CD14-positive monocyte (primary cell): ENCODE measurements around the gene CHRNB1. TPM values are rescaled to one million over a fixed set of nuclear protein-coding genes. Genes with fewer than 3 reads are reported as not detected.

Experiments used
- DNase-seq, 3 donors: peaks; one replicate each; pipeline ENCODE4 v3.0.0-alpha.2; 2011 to 2022
- H2AFZ ChIP-seq: 2 replicates; pipeline ENCODE4 v1.6.0; 2012; ENCODE audit warnings: mild to moderate bottlenecking, low read depth, low read length, inconsistent platforms; ENCODE audit not compliant: insufficient read depth, poor library complexity, severe bottlenecking
- H3K27ac ChIP-seq, 2 donors: 1 replicate in 1 of 2; 2 replicates in 1 of 2; pipeline ENCODE4 v1.5.1; 2012 to 2013; ENCODE audit warnings: low read length in 2 of 2, control low read depth in 1 of 2, inconsistent platforms in 1 of 2, low read depth in 1 of 2, mild to moderate bottlenecking in 1 of 2
- H3K27me3 ChIP-seq, 2 donors: one replicate each; pipeline versions ENCODE4 v1.6.0 to v1.6.1; 2011 to 2013; ENCODE audit warnings: low read length in 2 of 2; ENCODE audit not compliant: control insufficient read depth in 2 of 2, insufficient read depth in 2 of 2
- H3K36me3 ChIP-seq, 2 donors: replicated peaks in 1 of 2; 1 replicate in 1 of 2; 2 replicates in 1 of 2; pipeline versions ENCODE4 v1.5.1 to v1.6.1; 2012 to 2013; ENCODE audit warnings: low read length in 2 of 2, control low read depth in 1 of 2, inconsistent platforms in 1 of 2, mild to moderate bottlenecking in 1 of 2; ENCODE audit not compliant: insufficient read depth in 2 of 2, control insufficient read depth in 1 of 2
- H3K4me1 ChIP-seq, 2 donors: 1 replicate in 1 of 2; 2 replicates in 1 of 2; pipeline versions ENCODE4 v1.5.1 to v1.6.1; 2012 to 2013; ENCODE audit warnings: low read length in 2 of 2, control low read depth in 1 of 2, inconsistent platforms in 1 of 2, mild to moderate bottlenecking in 1 of 2, moderate library complexity in 1 of 2; ENCODE audit not compliant: insufficient read depth in 2 of 2, control insufficient read depth in 1 of 2
- H3K4me2 ChIP-seq: replicated peaks from 2 replicates; pipeline ENCODE3; 2012; ENCODE audit warnings: low read length, moderate library complexity, mild to moderate bottlenecking; ENCODE audit not compliant: poor library complexity, severe bottlenecking; ENCODE audit errors: extremely low read depth
- H3K4me3 ChIP-seq, 3 experiments: fragments of 200-600 bp in 1 of 3; sonication (generic) in 1 of 3; replicated peaks in 1 of 3; 1 replicate in 2 of 3; 2 replicates in 1 of 3; pipeline ENCODE4 v1.5.1; 2011 to 2013; ENCODE audit warnings: low read length in 3 of 3, mild to moderate bottlenecking in 3 of 3, control low read depth in 2 of 3, low read depth in 2 of 3, inconsistent platforms in 1 of 3, moderate library complexity in 1 of 3
- H3K79me2 ChIP-seq: 2 replicates; pipeline ENCODE4 v1.6.0; 2012; ENCODE audit warnings: mild to moderate bottlenecking, control low read depth, inconsistent platforms, low read length, moderate library complexity; ENCODE audit not compliant: insufficient read depth
- H3K9ac ChIP-seq: 2 replicates; pipeline ENCODE4 v1.6.0; 2017; ENCODE audit warnings: low read length, mild to moderate bottlenecking; ENCODE audit not compliant: insufficient read depth, poor library complexity, severe bottlenecking
- H3K9me3 ChIP-seq, 2 donors: replicated peaks in 1 of 2; 1 replicate in 1 of 2; 2 replicates in 1 of 2; pipeline versions ENCODE4 v1.5.1 to v1.6.1; 2012 to 2013; ENCODE audit warnings: low read length in 2 of 2, control low read depth in 1 of 2; ENCODE audit not compliant: control insufficient read depth in 1 of 2, insufficient read depth in 1 of 2
- H4K20me1 ChIP-seq: 2 replicates; pipeline ENCODE4 v1.6.0; 2012; ENCODE audit warnings: mild to moderate bottlenecking, low read length, control low read depth, moderate library complexity; ENCODE audit not compliant: insufficient read depth
- H3K27ac Mint-ChIP-seq, 7 donors: one replicate each; pipeline ENCODE4 v1.8.0; 2020; ENCODE audit warnings: mild to moderate bottlenecking in 7 of 7, mixed read lengths in 7 of 7, moderate library complexity in 6 of 7, inconsistent platforms in 2 of 7
- H3K27me3 Mint-ChIP-seq, 3 donors: one replicate each; pipeline ENCODE4 v1.8.0; 2021 to 2022; ENCODE audit warnings: low read depth in 3 of 3, mild to moderate bottlenecking in 3 of 3, mixed read lengths in 3 of 3, moderate library complexity in 3 of 3, inconsistent platforms in 1 of 3
- H3K36me3 Mint-ChIP-seq, 2 donors: one replicate each; pipeline ENCODE4 v1.8.0; 2020; ENCODE audit warnings: mixed read lengths in 2 of 2, inconsistent platforms in 1 of 2, mild to moderate bottlenecking in 1 of 2
- H3K4me1 Mint-ChIP-seq: one replicate; pipeline ENCODE4 v1.8.0; 2020; ENCODE audit warnings: mild to moderate bottlenecking, mixed read lengths
- H3K4me3 Mint-ChIP-seq, 2 donors: one replicate each; pipeline ENCODE4 v1.8.0; 2020; ENCODE audit warnings: mild to moderate bottlenecking in 2 of 2, mixed read lengths in 2 of 2, moderate library complexity in 1 of 2
- H3K9me3 Mint-ChIP-seq, 7 donors: one replicate each; pipeline ENCODE4 v1.8.0; 2020 to 2022; ENCODE audit warnings: mixed read lengths in 7 of 7, mild to moderate bottlenecking in 6 of 7, moderate library complexity in 6 of 7, inconsistent platforms in 2 of 7
- CTCF ChIP-seq: fragments of 200-600 bp; IDR thresholded peaks from one replicate; pipeline ENCODE4 v1.8.0; 2022; ENCODE audit warnings: antibody characterized with exemption, mild to moderate bottlenecking
- WGBS: methylation state at CpG from one replicate; pipeline ENCODE4 v1.1.5; 2013; ENCODE audit warnings: missing lambda C conversion rate; ENCODE audit not compliant: insufficient coverage; 5-methylcytosine and 5-hydroxymethylcytosine counted together
- intact Hi-C, 2 donors: fragments of 100-400 bp; cut with micrococcal nuclease; formaldehyde crosslinking; loops; one replicate each; pipeline versions ENCODE4 v1.15.0 to v1.15.1; 2023
- polyA plus RNA-seq, 3 donors: library from polyadenylated mRNA; depleted of rRNA in 1 of 3; unstranded in 2 of 3; stranded (reverse) in 1 of 3; fragments of 300-500 nt in 2 of 3; fragments of >200 nt in 1 of 3; fragmentation: Illumina TruSeq in 2 of 3; gene quantifications; 1 replicate in 2 of 3; 2 replicates in 1 of 3; pipeline ENCODE4 v1.2.3, GENCODE V29; 2012 to 2021

Gene CHRNB1
- polyA plus RNA-seq, 3 donors, result 9.3 to 15.7 (median 14.7) TPM

DNA sequence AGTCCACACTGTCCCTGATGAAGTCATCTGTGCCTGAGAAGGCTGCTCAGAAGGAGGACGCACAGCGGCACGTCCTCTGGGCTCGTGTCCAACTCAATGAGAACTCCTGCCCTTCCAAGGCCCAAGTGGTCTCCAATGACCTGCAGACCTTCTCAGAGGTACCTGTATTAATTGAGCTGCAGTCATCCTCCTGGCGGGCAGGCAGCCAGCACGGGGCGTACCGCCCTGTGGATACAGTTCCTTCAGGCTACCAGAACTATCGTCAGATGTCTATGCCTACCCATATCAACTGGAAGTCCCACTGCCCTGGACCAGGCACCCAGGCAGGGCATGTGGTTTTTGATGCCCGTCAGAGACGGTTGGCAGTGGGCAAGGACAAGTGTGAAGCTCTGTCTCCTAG, 12.6 kb upstream of the CHRNB1 start:
- DNase-seq, result no peak
- H3K4me1 Mint-ChIP-seq, result peaks cover 18% of the 10 kb centered on the region
- no peaks in the 10 kb centered on the region for H3K36me3 Mint-ChIP-seq
- WGBS, result 94% methylated on average over 10 of the region's 11 CpGs
- no peak overlapping the region for H3K9ac ChIP-seq
- H3K27me3 Mint-ChIP-seq, result peaks cover 0 to 2% (median 0%) of the 10 kb centered on the region in 3 donors
- no peaks in the 10 kb centered on the region for H3K27me3 ChIP-seq
- no peaks in the 10 kb centered on the region for H3K9me3 ChIP-seq
- H4K20me1 ChIP-seq, result peaks cover 10% of the 10 kb centered on the region
- peak overlapping the region in 1 of 7 donors; percentile 45 for H3K27ac Mint-ChIP-seq
- peaks cover 8% of the 10 kb centered on the region for H3K79me2 ChIP-seq
- H3K4me2 ChIP-seq, result no peak overlapping the region
- H3K4me1 ChIP-seq, result peaks cover 20 to 22% of the 10 kb centered on the region in 2 donors
- intact Hi-C loops, result loop anchor here in 1 of 2 donors (5.0 to 10.0 kb wide), 3 partner anchors 45 to 253 kb away; partner anchors contain the start of genes SENP3, TP53 and WRAP53
- H3K27ac ChIP-seq, result no peak overlapping the region
- no peak overlapping the region for H3K4me3 Mint-ChIP-seq
- H2AFZ ChIP-seq, result no peak overlapping the region
- H3K4me3 ChIP-seq, result no peak overlapping the region
- H3K9me3 Mint-ChIP-seq, result no peaks in the 10 kb centered on the region
- no peak for TF ChIP-seq CTCF
- no peaks in the 10 kb centered on the region for H3K36me3 ChIP-seq

DNA sequence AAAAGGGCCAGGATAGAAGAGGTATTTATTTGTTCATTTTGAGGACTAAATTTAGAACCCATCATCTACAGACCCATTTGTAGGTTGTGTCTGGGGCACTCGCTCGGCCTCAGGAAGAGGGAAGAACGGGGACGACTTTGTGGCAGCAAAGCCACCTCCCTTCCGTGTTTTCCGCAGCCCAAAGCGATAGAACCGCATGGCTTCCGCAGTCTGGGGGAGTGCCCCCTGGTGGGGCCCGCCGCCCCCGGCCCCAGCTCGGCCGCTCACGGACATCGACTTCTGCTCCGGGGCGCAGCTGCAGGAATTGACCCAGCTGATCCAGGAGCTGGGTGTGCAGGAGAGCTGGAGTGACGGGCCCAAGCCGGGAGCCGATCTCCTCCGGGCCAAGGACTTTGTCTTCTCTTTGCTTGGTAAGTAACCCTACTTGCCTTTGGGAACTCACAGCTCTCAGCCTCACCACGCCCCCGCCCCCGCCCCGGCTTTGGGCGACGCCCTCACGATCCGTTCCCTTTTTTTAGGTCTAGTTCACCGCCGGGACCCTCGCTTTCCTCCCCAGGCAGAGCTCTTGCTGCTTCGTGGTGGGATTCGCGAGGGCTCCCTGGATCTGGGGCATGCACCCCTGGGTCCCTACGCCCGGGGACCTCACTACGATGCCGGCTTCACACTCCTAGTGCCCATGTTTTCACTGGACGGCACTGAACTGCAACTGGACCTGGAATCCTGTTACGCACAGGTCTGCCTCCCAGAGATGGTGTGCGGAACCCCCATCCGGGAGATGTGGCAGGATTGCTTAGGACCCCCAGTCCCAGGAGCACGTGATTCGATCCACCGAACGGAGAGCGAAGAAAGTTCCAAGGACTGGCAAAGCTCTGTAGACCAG, 8.9 kb upstream of the CHRNB1 start:
- TF ChIP-seq CTCF, result peak; percentile 16
- Mint-ChIP-seq H3K4me1 (peaks cover 50% of the 10 kb centered on the region), H3K27me3 (peaks cover 28 to 38% (median 30%) of the 10 kb centered on the region in 3 donors), H3K36me3 (peaks cover 10 to 12% of the 10 kb centered on the region in 2 donors), H3K9me3 (peaks cover 0 to 14% (median 8%) of the 10 kb centered on the region in 7 donors), H3K27ac (peak overlapping the region; percentile 90 to 97 (median 94)), H3K4me3 (peak overlapping the region; percentile 86 to 94)
- peaks cover 53 to 57% of the 10 kb centered on the region in 2 donors for H3K4me1 ChIP-seq
- H3K9me3 ChIP-seq, result peaks cover 0 to 14% of the 10 kb centered on the region in 2 donors
- H3K4me3 ChIP-seq, result peak overlapping the region; percentile 77 to 95 (median 86)
- WGBS, result 10% methylated on average over 48 of the region's 49 CpGs
- H3K27ac ChIP-seq, result peak overlapping the region; percentile 79 to 89
- H2AFZ ChIP-seq, result peak overlapping the region; percentile 82
- H3K27me3 ChIP-seq, result peaks cover 19 to 25% of the 10 kb centered on the region in 2 donors
- H3K79me2 ChIP-seq, result peaks cover 8% of the 10 kb centered on the region
- H3K4me2 ChIP-seq, result peak overlapping the region; percentile 99
- H4K20me1 ChIP-seq, result peaks cover 29% of the 10 kb centered on the region
- H3K36me3 ChIP-seq, result no peaks in the 10 kb centered on the region
- intact Hi-C loops, result loop anchor here (1.0 to 10.0 kb wide), 7 partner anchors 32 to 249 kb away; partner anchors contain the start of genes POLR2A (in 2 of the 2), SENP3 (in 2 of the 2), MPDU1 (in 1 of the 2) and TMEM256 (in 1 of the 2)
- DNase-seq, result peak; percentile 44 to 67 (median 52)
- peak overlapping the region; percentile 71 for H3K9ac ChIP-seq
